ENCODE results near the gene PREP.
"Not testable (repeated sequence)": the region's sequence is repeated elsewhere in the genome, so short reads cannot be mapped to it uniquely, and the experiment has no call there.

PREP gene

DNA sequence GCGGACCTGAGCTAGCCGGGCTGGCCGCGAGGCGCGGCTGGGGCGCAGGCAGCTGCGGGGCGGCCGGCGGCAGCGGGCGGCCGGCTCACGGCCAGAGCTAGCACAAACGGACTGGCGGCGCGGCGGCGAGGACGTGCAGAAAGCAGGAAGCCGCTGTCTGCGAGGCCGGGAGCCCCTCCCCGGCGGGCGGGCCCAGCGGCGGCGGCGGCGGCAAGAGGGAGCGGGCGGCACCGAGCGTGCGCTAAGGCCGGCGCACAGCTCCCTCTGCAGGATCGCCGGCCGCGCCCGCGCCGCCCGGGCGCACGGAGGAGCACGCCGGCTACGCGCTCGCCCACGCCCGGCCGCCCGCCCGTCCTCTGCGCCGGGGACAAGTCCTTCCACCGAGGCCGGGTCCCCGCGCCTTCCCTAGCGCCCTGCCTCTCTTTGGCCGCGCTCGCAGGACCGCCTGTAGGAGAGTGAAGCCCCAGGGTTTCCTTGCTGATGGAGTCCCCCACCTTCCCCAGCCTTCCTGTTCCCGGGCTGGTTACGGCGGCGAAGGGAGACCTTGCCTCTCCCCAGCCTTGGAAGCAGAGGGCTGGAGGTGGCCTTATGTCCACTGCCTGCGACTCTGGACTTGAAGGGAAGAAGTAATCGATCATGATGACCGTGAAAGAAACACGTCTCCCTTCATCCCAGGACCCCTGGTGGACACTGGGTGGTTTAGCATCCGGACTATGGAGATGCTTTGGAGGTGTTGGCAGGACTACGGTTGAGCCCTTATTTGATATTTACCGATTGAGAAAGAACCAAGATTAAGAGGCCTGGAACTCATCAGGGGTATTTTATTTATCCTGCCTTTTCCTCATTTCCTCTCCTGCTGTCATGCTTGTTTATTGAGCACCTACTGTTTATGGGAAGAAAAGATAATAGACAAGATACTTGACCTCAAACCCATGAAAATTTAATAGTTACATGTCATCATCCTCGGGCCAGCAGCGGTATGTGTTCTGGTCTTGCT lies at the start of gene PREP:
Gene PREP (minus strand): TSS at position 144 of the 997 bp plus-strand sequence. CDS start 191 bp downstream, outside the sequence.
- peak; percentile 86 for DNase-seq

- DNase-seq, result no peak
These were observed 49.5 kb upstream of the PREP start for GRCh38 chr6:105452376-105452775.

- peak; percentile 49 for DNase-seq
These were observed 47.0 kb upstream of the PREP start for GRCh38 chr6:105449756-105450390.

GRCh38 chr6:105445481-105445880 lies 42.6 kb upstream of the PREP start:
- DNase-seq, result no peak

GRCh38 chr6:105443941-105444340 lies 41.1 kb upstream of the PREP start:
- DNase-seq, result no peak

GRCh38 chr6:105442369-105442768 lies 39.5 kb upstream of the PREP start:
- peak; percentile 46 for DNase-seq

- no peak for DNase-seq
These were observed 34.4 kb upstream of the PREP start for GRCh38 chr6:105437236-105437635.

GRCh38 chr6:105433723-105434122 lies 30.8 kb upstream of the PREP start:
- no peak for DNase-seq

- DNase-seq, result peak; percentile 94
These were observed 29.9 kb upstream of the PREP start for GRCh38 chr6:105432797-105433196.

- DNase-seq, result peak; percentile 65
These were observed 28.3 kb upstream of the PREP start for GRCh38 chr6:105431226-105431625.

DNA sequence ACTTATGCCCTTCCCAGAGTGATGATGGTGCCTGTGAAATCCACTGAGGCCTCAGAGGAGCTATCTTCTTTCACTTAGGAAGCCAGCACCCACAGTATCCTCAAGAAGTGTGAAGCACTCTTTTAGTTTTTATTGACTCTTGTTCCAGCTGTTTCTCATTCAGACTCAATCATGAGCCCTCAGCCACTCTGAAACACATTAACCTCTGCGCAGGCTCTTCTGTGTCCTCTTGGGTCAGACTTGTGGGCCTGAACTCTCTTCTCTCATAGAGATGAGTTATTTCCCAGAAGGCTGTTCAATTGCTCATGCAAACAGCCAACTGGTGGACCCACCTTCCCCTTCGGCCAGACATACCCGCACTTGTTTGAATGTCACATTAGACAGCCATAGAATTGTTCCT lies 27.8 kb upstream of the PREP start:
- DNase-seq, result no peak

DNA sequence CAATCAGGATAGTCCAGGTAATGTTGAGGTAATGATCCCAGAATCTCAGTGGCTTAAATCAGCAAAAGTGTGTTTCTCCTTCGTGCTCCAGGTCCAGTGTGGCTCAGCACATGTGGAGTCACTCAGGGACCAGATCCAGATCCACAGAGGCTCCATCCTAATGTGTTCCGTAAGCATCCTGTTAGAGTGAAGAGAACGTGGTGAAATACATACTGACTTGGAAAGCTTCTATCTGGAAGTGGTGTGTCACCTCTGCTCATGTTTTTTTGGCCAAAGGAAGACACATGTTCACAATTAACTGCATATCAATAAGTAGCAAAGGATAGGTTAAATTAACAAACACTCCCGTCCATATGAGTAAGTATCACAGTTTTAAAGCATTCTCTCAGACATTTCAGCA lies 26.8 kb upstream of the PREP start:
- peak; percentile 56 for DNase-seq

DNA sequence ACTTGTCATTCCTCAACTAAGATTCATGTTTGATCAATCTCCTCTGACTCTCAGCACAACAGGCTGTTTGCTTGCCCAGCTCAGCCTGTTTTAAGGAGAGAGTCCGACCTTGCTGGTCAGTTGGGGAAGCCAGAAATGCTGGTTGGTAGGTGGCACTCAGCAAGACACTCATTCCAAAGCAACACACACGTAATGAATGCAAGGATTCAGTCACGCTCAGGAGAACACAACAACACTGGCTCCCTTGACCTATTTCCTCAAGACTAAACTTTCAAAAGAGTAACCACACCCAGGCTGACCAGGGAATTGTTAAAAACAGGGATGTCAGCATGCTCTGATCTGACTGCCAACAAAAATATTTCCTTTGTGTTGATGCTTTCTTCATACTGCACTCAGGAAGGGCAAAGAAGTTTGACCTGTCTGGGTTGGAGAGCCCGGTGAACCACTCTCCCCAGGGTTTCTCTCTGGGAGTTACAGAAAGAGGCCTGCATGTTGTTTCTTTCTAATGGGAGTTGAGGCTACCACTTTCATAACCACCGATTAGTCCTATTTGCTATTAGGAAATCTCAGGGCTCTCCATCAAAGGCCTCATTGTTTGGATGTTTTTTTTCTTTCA lies 25.6 kb upstream of the PREP start:
- peak; percentile 47 for DNase-seq

DNA sequence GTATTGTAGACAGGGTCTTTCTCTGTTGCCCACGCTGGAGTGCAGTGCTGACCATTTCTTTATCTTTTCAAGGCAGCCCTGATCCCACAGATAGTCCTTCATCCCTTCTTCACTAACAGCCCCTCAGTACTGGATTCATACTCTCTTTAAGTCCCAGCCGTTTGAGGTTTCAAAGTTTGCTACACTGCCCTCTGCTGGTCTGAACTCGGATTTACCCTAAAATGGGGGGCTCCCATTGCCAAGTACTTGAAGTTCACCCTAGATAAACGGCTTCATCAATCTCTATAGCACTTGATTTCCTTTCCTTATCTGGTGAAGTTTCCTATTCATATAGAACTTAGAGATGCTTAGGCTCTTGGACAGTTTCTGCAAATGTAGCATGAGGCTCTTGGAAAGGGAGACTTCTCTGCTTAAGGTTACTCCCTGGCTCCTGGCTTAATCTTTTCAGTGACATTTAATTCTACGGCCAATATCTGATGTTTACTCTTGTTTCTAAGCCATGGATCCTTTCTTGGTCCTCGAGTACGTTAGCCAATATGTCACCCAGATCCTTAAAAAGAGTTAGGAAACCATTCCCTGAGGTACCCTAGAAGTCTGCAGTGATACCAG lies 21.4 kb upstream of the PREP start:
- peak; percentile 64 for DNase-seq

GRCh38 chr6:105416971-105417370 lies 14.1 kb upstream of the PREP start:
- not testable (repeated sequence) for DNase-seq

GRCh38 chr6:105409734-105410133 lies 6.9 kb upstream of the PREP start:
- DNase-seq, result no peak

DNA sequence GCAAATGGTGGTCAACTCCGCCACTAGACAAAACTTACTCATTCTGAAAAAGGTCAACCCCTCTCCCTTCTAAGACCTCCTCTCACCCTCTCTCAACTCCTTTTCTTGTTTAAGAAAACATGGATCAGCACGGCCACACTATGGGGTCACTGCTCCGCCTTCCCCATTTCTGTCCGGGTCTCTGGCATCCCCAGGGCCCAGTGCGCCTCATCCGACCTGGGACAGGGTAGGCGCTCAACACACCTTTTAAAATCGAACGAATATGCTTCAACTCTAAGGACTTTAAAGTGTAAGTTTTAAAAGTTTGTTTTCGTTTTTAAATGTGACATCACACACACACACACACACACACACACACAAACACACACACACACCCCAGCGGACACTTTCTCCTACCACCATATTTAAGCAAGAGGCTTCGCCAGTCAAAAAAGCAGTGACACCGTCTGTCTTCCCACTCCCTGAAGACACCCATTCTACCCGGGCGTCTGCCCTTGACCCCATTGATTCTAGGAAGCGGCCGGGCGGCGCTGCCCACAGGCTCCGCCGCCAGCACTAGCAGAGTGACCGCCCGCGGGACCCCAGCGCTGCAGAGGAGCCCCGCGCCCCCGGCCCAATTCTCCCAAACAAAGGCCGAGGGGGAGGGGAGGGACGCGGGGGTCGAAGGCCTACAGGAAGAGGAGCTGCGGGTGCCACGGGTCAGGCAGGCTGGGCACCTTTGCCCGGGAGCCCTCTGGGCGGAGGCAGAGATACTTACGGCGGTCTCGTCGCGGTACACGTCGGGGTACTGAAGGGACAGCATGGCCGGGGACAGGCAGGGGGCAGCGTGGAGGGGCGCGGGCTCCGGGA lies 568 bp downstream of the PREP start:
- DNase-seq, result peak; percentile 35

- peak; percentile 22 for DNase-seq
These were observed 1.4 kb downstream of the PREP start for GRCh38 chr6:105401247-105402089.

- no peak for DNase-seq
These were observed 2.4 kb downstream of the PREP start for GRCh38 chr6:105400501-105400900.

DNA sequence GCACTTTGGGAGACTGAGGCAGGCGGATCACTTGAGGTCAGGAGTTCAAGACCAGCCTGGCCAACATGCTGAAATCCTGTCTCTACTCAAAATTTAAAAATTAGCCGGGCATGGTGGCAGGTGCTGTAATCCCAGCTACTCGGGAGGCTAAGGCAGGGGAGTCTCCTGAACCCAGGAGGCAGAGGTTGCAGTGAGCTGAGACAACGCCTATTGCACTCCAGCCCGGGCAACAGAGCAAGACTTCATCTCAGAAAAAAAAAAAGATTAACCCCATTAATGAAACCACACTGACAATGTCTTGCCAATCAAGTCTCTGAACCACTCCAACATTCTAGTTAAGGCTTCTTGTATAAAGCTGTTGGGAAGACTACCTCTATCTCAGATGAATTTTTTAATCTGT lies 4.0 kb downstream of the PREP start:
- DNase-seq, result no peak

GRCh38 chr6:105397987-105398386 lies 4.9 kb downstream of the PREP start:
- no peak for DNase-seq

All from fibroblast of upper back skin (primary cell).